OCI-LY3 (cell line): ENCODE measurements around the gene OCIAD1.

Source experiments
- H2AFZ ChIP-seq: fragments of 200-600, 300-600 bp; shearing (Covaris generic); 2 replicates; pipeline ENCODE4 v1.6.0; 2014; ENCODE audit warnings: antibody characterized with exemption, low read depth, low read length
- H3K27ac ChIP-seq: fragments of 200-600, 300-600 bp; sonication (generic); 2 replicates; pipeline ENCODE4 v1.5.1; 2014; ENCODE audit warnings: mild to moderate bottlenecking, low read length, moderate library complexity, mixed read lengths
- H3K27me3 ChIP-seq: fragments of 200-600, 300-600 bp; sonication (generic); 2 replicates; pipeline ENCODE4 v1.6.1; 2014; ENCODE audit warnings: low read depth, low read length, mixed read lengths
- H3K36me3 ChIP-seq: fragments of 200-600, 300-600 bp; sonication (generic); replicated peaks from 2 replicates; pipeline ENCODE3; 2014; ENCODE audit warnings: low read depth, low read length, mixed read lengths
- H3K4me1 ChIP-seq: fragments of 300-600, 200-600 bp; sonication (generic); 2 replicates; pipeline ENCODE4 v1.6.1; 2014; ENCODE audit warnings: low read length, mixed read lengths
- H3K4me2 ChIP-seq: fragments of 200-600, 300-600 bp; sonication (generic); 2 replicates; pipeline ENCODE4 v1.6.1; 2014; ENCODE audit warnings: low read length, mixed read lengths
- H3K4me3 ChIP-seq: fragments of 300-600, 200-600 bp; sonication (generic); 2 replicates; pipeline ENCODE4 v1.5.1; 2014; ENCODE audit warnings: antibody characterized with exemption, mild to moderate bottlenecking, low read length, moderate library complexity
- H3K79me2 ChIP-seq: fragments of 300-600, 200-600 bp; shearing (Covaris generic); 2 replicates; pipeline ENCODE4 v1.6.1; 2014; ENCODE audit warnings: mild to moderate bottlenecking, low read length, mixed read lengths
- H3K9ac ChIP-seq: fragments of 300-600, 200-600 bp; shearing (Covaris generic); 2 replicates; pipeline ENCODE4 v1.6.0; 2014; ENCODE audit warnings: mild to moderate bottlenecking, low read length, moderate library complexity
- H3K9me3 ChIP-seq: fragments of 200-600, 300-600 bp; shearing (Covaris generic); 2 replicates; pipeline ENCODE4 v1.6.1; 2014; ENCODE audit warnings: low read length, mixed read lengths; ENCODE audit not compliant: insufficient read depth
- H4K20me1 ChIP-seq: fragments of 200-600, 300-600 bp; sonication (generic); 2 replicates; pipeline ENCODE4 v1.6.1; 2016; ENCODE audit warnings: low read length, mixed read lengths; ENCODE audit not compliant: insufficient read depth
- CTCF ChIP-seq: fragments of 200-600, 300-600 bp; sonication (generic); IDR thresholded peaks from 2 replicates; pipeline ENCODE4 v1.5.1; 2014; ENCODE audit warnings: antibody characterized with exemption, low read length, low read depth
- EZH2phosphoT487 ChIP-seq: fragments of 200-600 bp; shearing (Covaris generic); IDR thresholded peaks from 2 replicates; pipeline ENCODE4 v1.6.1; 2018; ENCODE audit warnings: antibody characterized with exemption, mixed run types, low read depth

Gene OCIAD1

GRCh38 chr4:48795108-48795507, 35.8 kb upstream of the OCIAD1 start:
- Histone ChIP-seq H4K20me1 (no peaks in the 10 kb centered on the region), H2AFZ (no peak overlapping the region), H3K4me3 (no peak overlapping the region), H3K4me1 (peaks cover 22% of the 10 kb centered on the region), H3K9ac (no peak overlapping the region), H3K27me3 (no peaks in the 10 kb centered on the region), H3K9me3 (no peaks in the 10 kb centered on the region), H3K27ac (no peak overlapping the region), H3K4me2 (no peak overlapping the region), H3K79me2 (no peaks in the 10 kb centered on the region), H3K36me3 (no peaks in the 10 kb centered on the region)
- TF ChIP-seq CTCF: no peak
- TF ChIP-seq EZH2phosphoT487: no peak

- no peaks in the 10 kb centered on the region for H3K9me3 ChIP-seq
- no peak overlapping the region for H3K9ac ChIP-seq
- peaks cover 22% of the 10 kb centered on the region for H3K4me1 ChIP-seq
- no peak for TF ChIP-seq CTCF
- TF ChIP-seq EZH2phosphoT487: no peak
- no peaks in the 10 kb centered on the region for H3K79me2 ChIP-seq
- H3K27ac ChIP-seq: no peak overlapping the region
- H3K36me3 ChIP-seq: no peaks in the 10 kb centered on the region
- no peak overlapping the region for H3K4me2 ChIP-seq
- no peaks in the 10 kb centered on the region for H4K20me1 ChIP-seq
- no peak overlapping the region for H2AFZ ChIP-seq
- no peaks in the 10 kb centered on the region for H3K27me3 ChIP-seq
- no peak overlapping the region for H3K4me3 ChIP-seq
These were observed 34.5 kb upstream of the OCIAD1 start for GRCh38 chr4:48796191-48796926.

- H3K4me1 ChIP-seq: peaks cover 23% of the 10 kb centered on the region
- TF ChIP-seq CTCF (no peak), EZH2phosphoT487 (no peak)
These were observed 33.8 kb upstream of the OCIAD1 start for GRCh38 chr4:48796927-48797679.

GRCh38 chr4:48798117-48798516, 32.8 kb upstream of the OCIAD1 start:
- TF ChIP-seq CTCF: no peak
- no peak for TF ChIP-seq EZH2phosphoT487
- Histone ChIP-seq H3K9ac (no peak overlapping the region), H2AFZ (no peak overlapping the region), H3K4me3 (no peak overlapping the region), H3K27ac (no peak overlapping the region), H3K9me3 (no peaks in the 10 kb centered on the region), H3K36me3 (no peaks in the 10 kb centered on the region), H4K20me1 (no peaks in the 10 kb centered on the region), H3K4me2 (no peak overlapping the region), H3K27me3 (no peaks in the 10 kb centered on the region), H3K79me2 (no peaks in the 10 kb centered on the region), H3K4me1 (peaks cover 22% of the 10 kb centered on the region)

More at GRCh38 chr4:48796927-48797679, 33.8 kb upstream of the OCIAD1 start:
- Histone ChIP-seq H3K36me3 (no peaks in the 10 kb centered on the region), H3K27me3 (no peaks in the 10 kb centered on the region), H4K20me1 (no peaks in the 10 kb centered on the region), H3K79me2 (no peaks in the 10 kb centered on the region), H3K27ac (no peak overlapping the region), H2AFZ (no peak overlapping the region), H3K9me3 (no peaks in the 10 kb centered on the region), H3K4me3 (no peak overlapping the region), H3K4me2 (no peak overlapping the region), H3K9ac (no peak overlapping the region)
